HG03280 (cell line): ENCODE measurements around the gene RAPGEF6.
"Not testable (repeated sequence)": the region's sequence is repeated elsewhere in the genome, so short reads cannot be mapped to it uniquely, and the experiment has no call there.

Source experiments
- ATAC-seq: cut with Tn5 transposase; IDR thresholded peaks from one replicate; pipeline ENCODE4 v1.9.1; 2021; ENCODE audit warnings: mild to moderate bottlenecking, moderate library complexity; ENCODE audit not compliant: unreplicated experiment

RAPGEF6 gene

DNA sequence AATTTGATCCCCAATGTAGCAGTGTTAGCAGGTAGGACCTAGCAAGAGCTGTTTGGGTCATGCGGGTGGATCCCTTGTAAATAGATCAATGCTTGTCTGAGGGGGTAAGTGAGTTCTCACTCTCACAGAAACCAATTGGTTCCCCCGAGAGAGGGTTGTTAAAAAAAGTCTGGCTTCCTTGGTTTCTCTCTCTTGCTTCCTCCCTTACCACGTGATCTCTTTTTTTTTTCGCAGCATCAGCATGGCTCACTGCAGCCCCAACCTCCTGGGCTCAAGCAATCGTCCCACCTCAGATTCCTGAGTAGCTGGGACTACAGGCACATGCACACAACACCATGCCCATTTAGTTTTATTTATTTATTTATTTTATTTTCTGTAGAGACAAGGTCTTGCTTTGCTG, 26.4 kb downstream of the RAPGEF6 start:
- no peak for ATAC-seq

DNA sequence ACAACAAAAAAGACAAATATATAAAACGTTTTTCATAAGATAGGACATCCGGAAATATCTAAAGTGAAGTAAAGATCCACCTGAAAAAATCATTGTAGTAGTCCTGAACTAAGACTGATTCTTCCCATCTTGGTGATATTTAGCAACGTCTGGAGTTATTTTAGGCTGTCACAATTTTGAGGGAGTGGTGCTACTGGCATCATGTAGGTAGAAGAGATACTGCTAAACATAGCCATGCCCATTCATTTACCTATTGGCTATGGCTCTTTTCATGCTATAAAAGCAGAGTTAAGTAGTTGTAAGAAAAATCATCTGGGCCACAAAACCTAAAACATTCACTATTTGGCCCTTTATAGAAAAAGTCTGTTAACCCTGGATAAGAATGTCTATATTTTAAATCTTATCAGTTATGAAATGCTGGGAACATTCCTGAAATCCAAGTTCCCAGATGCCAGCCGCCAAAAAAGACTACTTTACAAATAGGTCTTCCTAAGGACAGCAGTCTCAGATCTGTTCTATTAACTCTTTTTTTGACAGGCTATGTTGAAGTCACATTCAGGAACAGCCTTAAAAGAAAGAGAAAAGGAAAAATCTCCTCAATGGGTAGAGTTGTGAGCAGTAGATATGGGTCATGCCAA, 27.0 kb downstream of the RAPGEF6 start:
- ATAC-seq = no peak

DNA sequence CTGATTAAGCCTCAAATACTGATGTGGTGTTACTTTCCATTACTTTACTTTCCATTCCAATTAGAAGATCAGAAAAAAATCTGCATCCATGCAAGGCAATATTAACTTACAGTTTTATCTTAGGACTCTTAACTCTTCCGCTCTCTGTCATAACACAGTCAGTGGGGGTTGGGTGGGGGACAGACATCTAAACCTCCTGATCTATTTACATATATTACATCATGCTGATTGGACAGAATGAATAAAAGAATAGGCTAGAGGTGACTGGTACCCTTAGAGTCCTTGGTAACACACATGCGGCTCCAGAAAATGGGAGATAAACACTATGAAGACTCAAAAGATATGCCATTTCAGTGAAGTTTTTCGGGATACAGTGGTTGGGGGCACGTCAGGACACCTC, 27.6 kb downstream of the RAPGEF6 start:
- ATAC-seq = no peak

DNA sequence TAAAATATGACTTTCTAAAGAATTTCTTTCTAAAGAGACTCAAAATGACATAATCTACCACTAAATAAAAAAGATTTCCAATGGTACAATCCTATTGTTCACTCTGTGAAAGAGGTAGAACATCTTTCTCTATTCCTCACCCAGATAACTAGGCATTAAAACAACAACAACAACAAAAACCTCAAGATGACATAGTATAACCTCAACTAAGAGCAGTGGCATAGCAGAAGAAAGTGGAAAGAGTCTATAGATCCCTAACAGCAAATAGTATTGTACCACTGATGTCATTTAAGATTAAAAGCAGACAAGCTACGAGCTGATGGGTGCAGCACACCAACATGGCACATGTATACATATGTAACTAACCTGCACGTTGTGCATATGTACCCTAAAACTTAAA, 29.9 kb downstream of the RAPGEF6 start:
- ATAC-seq = no peak

DNA sequence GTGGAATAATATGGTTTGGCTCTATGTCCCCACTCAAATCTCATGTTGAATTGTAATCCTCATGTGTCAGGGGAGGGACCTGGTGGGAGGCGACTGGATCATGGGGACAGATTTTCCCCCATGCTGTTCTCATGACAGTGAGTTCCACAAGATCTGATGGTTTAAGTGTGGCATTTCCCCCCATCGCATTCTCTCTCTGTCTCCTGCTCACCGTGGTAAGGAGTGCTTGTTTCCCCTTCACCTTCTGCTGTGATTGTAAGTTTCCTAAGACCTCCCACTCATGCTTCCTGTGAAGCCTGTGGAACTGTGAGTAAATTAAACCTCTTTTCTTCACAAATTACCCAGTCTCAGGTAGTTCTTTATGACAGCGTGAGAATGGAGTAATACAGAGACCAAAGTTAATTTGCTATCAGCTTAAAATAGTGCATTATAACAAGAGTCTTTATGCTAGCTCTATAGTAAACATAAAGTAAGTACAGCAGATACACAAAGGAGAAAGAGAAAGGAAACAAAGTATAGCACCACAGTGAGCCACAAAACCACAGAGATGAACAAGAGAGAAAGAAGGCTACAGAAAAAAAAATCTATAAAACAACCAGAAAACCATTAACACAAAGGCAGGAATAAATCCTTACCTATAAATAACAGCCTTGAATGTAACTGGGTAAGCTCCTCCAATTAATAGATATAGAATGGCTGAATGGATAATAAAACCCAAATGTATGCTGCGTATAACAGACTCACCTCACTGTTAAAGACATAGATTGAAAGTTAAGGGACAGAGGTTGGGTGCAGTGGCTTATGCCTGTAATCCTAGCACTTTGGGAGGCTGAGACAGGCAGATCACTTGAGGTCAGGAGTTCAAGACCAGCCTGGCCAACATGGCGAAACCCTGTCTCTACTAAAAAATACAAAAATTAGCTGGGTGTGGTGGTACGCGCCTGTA, 39.7 kb downstream of the RAPGEF6 start:
- no peak for ATAC-seq

DNA sequence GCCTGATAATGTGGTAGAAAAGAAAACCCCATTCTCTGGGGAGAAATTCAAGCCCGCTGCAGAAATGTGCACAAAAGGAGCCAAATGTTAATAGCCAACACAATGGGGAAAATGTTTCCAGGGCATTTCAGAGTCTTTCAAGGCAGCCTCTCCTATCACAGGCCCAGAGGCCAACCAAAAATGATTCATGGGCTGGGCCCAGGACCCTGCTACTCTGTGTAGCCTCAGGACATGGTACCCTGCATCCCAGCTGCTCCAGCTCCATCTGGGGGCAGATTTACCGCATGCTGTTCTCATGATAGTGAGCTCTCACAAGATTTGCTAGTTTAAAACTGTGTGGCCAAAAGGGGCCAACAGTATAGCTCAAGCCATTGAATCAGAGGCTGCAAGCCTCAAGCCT, 41.1 kb downstream of the RAPGEF6 start:
- ATAC-seq = no peak

DNA sequence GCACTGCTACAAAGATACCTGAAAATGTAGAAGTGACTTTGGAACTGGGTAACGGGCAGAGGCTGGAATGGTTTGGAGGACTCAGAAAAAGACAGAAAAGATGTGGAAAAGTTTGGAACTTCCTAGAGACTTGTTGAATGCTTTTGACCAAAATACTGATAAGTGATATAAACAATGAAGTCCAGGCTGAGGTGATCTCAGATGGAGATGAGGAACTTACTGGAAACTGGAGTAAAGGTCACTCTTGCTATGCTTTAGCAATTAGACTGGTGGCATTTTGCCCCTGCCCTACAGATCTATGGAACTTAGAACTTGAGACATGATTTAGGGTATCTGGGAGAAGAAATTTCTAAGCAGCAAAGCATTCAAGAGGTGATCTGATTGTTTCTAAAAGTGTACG, 41.6 kb downstream of the RAPGEF6 start:
- ATAC-seq = not testable (repeated sequence)

DNA sequence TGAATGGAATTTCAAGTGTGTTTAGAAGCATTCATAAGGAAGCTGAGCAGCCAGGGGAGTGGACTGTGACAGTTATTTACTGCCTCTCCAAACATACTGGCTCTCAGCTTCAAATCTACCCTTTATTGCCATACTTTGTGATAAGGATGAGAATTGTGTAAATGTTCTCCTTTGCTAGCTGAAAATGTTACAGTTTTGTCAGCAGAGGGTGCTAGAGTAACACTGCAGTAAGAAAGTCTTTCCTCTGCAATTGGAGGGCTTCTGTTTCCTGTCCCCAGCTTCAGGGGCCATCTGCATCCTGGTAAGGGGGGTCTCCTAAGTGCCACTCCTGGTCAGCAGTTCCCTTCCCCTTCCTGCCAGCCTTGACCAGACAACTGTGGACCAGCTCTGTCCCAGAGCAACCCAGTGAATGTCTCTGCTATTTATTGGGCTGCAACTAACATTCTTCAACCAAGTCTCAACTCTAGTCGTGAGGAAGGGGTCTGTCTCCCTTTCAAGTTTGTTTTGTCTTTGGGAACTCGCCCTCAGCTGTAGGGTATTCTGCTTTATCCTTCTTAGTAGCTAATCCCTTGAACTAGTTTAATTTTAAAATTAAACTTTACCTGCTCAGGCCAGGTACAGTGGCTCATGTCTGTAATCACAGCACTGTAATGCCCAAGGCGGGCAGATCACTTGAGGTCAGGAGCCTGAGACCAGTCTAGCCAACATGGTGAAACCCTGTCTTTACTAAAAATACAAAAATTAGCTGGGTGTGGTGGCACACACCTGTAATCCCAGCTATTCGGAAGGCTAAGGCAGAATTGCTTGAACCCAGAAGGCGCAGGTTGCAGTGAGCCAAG, 45.3 kb downstream of the RAPGEF6 start:
- ATAC-seq = no peak

DNA sequence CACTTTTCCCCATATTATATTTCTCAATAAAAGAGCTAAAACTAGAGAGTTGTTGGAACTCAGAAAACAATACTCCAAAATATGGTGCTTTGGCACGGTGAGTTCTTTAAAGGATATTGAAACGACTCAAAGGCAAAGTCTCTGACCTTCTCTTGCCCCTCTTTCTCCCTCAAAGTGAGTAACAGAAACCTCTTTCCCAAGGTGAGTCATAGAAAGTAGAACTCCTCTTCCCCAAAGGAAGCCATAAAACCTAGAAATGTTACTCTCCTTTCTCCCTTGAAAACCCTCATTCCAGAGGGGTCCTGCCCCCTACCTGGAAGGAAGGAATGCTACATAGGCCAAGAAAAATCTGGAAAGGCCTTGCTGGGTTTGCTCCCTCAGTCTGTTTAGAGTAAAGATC, 47.5 kb downstream of the RAPGEF6 start:
- no peak for ATAC-seq

DNA sequence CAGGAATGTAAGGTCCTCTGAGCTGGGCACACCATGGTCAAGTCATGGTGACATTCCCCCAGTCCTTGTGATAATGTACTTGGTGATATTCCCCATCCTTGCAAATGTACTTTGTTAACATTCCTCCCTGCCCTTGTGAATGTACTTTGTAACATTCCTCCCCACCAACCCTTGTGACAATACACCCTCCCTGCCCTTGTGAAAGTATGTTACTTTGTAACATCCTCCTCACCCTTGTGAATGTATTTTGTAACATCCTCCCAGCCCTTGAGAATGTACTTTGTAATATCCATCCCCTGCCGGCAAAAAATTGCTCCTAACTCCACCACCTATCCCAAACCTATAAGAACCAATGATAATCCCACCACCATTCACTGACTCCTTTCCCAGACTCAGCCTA, 53.3 kb downstream of the RAPGEF6 start:
- no peak for ATAC-seq

DNA sequence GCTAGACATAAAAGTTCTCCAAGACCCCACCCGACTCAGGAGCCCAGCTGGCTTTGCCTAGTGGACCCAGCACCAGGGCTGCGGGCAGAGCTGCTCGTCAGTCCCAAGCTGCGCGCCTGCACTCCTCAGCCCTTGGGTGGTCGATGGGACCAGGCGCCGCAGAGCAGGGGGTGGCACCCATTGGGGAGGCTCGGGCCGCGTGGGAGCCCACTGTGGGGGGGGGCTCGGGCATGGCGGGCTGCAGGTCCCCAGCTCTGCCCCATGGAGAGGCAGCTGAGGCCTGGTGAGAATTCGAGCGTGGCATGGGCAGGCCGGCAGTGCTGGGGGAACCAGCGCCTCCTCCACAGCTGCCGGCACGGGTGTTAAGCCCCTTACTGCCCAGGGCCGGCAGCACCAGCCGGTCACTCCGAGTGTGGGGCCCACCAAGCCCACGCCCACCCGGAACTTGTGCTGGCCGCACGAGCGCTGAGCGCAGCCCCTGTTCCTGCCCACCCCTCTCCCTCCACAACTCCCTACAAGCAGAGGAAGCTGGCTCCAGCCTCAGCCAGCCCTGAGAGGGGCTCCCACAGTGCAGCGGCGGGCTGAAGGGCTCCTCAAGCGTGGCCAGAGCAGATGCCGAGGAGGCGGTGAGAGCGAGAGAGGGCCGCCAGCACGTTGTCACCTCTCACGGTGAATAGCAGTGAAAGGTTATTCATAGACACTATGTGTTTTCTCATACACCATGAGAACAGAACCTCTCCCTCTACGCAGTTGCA, 54.9 kb downstream of the RAPGEF6 start:
- ATAC-seq = no peak

DNA sequence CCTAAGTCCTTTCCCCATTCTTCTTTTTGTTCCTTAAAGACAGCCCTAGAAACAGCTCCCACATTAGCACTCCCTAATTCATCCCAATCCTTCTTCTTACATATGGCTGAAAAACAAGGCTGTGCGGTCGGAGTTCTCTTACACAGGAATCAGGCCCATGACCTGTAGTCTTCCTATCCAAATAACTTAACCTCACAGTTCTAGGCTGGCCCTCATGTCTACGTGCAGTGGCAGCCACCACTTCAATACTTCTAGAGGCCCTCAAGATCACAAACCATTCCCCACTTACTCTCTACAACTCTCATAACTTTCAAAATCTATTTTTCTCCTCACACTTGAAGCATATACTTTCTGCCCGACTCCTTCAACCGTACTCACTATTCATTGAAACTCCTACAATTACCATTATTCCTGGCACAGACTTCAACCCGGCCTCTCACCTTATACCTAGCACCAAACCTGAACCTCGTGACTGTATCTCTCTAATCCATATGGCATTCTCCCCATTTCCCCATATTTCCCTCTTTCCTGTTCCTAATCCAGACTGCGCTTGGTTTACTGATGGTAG, 59.3 kb downstream of the RAPGEF6 start:
- ATAC-seq = no peak

DNA sequence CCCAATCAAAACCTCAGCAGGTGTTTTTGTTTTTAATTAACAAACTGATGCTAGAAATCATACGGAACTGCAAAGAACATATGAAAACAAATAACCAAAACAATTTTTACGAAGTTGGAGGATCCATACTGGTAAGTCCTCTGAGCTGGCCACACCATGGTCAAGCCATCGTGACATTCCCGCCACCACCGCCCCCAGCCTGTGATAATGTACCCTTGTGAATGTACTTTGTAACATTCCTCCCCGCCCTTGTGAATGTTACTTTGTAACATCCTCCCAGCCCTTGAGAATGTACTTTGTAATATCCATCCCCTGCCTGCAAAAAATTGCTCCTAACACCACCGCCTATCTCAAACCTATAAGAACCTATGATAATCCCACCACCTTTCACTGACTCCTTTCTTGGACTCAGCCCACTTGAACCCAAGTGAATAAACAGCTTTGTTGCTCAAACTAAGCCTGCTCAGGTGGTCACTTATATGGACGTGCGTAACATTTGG, 63.3 kb downstream of the RAPGEF6 start:
- no peak for ATAC-seq

DNA sequence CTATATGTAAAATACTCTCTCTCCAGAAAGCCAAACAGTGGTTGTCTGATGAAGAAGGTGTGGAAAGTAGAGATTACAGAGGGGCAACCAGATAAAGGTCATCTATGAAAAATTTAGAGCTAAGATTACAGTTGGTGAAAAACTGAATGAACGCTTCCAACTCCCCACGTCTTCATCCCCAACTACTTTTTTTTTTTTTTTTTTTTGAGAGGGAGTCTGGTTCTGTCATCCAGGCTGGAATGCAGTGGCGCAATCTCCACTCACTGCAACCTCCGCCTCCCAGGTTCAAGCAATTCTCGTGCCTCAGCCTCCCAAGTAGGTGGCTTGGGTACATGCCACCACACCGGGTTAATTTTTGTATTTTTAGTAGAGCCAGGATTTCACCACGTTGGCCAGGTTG, 64.3 kb downstream of the RAPGEF6 start:
- no peak for ATAC-seq

DNA sequence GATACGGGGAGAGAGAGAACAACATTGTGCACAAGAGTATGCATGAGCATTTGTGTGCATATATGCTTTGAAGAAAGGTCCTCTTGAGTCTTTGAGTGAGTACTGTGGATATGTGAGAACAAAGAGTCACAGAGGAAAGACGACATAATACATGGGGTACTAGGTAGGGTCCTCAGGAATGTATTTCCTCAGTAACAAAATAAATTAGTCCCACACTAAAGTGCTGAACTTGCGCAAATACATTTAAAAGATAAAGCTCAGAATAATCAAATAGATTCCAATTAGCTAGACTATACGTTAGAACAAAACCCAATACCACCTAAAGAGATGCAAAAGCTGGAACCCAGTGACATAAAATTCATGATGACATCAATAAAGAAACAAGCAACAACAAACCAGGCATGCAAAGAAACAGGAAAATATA, 70.8 kb downstream of the RAPGEF6 start:
- ATAC-seq = no peak

DNA sequence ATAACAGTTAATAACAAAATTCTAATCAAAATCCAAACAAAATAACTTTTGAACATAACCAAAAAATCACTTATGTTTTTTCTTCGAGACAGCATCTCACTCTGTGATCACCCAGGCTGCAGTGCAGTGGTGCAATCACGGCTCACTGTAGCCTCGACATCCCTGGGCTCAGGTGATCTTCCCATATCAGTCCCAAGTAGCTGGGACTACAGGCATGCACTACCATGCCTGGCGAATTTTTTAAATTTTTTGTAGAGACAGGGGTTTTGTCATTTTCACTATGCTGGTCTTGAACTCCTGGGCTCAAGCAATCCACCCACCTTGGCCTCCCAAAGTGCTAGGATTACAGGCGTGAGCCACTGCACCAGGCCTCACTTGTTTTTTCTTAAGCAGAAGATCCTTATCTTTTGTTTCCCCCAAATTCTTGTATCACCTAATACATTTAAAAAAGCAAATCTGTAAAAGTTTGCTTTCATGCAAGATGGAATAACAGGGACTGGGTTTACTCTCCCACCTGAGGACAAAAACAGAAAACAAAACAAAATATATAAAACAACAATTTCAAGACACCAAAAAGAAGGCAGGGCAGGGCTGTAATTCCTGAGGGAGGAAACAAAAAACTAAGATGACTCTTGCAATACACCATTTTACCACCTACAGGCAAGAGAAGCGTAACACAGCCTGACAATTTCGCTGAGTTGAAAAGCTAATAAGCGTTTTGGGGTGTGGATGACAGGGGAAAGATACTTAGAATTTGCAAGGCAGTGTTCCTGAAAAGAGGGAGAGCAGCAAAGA, 71.4 kb downstream of the RAPGEF6 start:
- no peak for ATAC-seq

DNA sequence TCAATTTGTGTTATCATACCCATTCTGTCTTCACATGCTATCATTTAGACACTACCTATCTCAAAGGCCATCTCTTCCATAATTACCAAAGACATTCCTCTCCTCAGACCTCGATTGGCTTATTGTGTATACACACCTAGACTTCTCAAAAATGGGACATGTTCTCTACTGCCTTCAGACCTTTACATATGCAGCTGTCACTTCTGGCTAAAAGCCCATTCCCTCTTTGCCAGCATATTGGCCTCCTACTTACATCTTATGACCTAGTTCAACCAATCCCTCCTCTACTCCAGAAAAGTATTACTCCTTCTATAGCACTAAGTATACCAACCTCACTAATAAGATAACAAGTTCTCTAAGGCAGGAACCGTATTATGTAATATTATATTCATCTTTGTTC, 84.4 kb downstream of the RAPGEF6 start:
- no peak for ATAC-seq

DNA sequence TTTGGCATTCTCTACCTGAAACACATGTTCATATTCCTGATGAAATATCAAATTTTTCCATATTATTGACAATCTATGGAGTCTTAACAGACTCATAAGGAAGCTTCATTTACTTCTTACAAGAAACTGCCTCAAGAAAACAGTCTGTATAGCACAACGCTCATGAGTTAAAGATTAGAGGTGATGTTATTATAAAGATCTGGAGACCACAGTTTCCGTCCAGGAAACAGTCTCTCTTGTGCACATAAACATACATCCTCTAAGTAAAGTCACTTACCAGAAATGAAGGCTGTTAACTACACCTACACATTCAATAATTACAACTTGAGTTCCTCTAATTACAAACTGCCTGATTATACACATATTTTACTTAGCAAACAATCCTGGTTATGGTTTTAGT, 86.9 kb downstream of the RAPGEF6 start:
- ATAC-seq = no peak

DNA sequence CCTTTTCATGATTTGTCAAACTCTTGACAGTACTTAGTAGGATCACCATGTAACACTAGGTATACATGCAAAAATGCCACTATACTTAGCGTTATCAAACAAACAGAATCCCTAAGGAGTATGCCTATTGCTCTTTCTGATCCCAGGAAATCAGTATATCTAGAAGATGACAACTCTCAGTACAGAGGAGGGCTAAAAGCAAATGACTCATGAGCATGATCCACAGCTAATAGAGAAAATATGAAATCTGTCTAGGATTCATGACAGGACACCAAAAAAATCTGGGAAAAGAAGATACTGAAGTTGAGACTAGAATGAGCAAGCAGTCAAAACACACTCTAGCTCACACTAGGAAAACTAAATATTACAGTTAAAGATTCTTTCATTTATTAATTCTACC, 89.2 kb downstream of the RAPGEF6 start:
- ATAC-seq = no peak
